Measurements from ENCODE around the gene CTNNA2.

DNA sequence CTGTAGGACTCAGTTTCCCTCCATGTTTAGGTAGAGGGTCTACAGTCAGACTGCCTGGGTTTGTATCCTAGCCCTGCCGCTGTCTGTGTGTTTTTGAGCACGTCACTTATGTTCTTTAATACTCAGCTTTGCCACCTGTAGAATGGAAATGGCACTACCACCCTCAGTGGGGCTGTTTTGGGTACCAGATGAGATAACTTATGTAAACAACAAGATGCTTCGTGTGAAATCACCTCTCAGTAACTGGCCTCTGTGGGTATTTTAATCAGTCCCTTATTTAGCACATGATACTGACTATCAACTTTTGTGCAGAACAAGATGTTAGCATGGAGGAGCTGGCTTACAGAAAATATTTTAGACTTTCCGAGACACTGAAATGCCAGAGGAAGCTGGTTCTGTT, 495.7 kb downstream of the CTNNA2 start:
- TF ChIP-seq, protein P1, sequence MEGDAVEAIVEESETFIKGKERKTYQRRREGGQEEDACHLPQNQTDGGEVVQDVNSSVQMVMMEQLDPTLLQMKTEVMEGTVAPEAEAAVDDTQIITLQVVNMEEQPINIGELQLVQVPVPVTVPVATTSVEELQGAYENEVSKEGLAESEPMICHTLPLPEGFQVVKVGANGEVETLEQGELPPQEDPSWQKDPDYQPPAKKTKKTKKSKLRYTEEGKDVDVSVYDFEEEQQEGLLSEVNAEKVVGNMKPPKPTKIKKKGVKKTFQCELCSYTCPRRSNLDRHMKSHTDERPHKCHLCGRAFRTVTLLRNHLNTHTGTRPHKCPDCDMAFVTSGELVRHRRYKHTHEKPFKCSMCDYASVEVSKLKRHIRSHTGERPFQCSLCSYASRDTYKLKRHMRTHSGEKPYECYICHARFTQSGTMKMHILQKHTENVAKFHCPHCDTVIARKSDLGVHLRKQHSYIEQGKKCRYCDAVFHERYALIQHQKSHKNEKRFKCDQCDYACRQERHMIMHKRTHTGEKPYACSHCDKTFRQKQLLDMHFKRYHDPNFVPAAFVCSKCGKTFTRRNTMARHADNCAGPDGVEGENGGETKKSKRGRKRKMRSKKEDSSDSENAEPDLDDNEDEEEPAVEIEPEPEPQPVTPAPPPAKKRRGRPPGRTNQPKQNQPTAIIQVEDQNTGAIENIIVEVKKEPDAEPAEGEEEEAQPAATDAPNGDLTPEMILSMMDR (conservative IDR thresholded peaks at IDR 0.05) = no peak
- TF ChIP-seq EZH2 (IDR thresholded peaks at IDR 0.05; ENCODE audit: low read depth) = no peak

Data from PC-9 (cell line).